Measurements from ENCODE around the gene WIF1.

The WIF1 gene

GRCh38 chr12:65123435-65124063, 2.4 kb upstream of the WIF1 start:
- in situ Hi-C loops (cut with HindIII; ENCODE audit: low sequenced_read_pairs), result no loop called here

- in situ Hi-C loops (cut with HindIII; ENCODE audit: low sequenced_read_pairs), result no loop called here
Observed at GRCh38 chr12:65122703-65123102, 1.6 kb upstream of the WIF1 start.

DNA sequence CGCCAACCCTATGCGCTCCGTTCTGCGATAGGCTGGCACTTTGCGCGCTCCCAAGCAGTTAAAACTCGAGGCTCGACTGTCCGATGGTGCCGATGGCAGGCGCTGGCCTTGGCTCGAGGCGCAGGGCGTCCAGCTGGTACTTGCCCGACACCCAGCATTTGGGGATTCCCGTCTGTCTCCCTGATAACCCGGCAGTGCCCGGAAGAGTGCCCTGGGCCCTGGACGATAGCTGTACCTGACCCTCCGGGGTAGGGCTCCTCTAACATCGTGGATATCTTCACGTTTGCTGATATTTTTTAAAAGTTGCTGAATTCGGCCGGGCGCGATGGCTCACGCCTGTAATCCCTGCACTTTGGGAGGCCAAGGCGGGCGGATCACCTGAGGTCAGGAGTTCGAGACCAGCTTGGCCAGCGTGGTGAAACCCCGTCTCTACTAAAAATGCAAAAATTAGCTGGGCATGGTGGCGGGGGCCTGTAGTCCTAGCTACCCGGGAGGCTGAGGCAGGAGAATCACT, 908 bp upstream of the WIF1 start:
- in situ Hi-C loops (cut with HindIII; ENCODE audit: low sequenced_read_pairs), result no loop called here

DNA sequence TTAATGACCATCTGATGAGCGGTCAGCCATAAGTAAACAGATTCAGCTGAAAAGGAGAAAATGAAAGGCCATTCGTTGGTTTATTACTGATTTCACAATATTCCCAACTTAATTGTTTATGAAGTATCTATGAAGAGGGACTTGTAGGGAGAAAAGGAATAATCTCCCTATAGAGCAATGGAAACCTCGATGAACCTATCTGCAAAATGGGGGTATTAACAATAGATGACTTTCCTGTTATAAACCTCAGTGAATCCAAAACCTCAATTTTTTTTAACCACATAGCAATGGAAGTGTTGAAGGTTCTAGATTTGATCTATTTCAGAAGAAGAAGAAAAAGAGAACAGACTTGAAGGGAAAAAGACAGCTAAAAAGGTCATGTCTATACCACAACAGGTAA, 2.0 kb downstream of the WIF1 start:
- in situ Hi-C loops (cut with HindIII; ENCODE audit: low sequenced_read_pairs), result no loop called here

- in situ Hi-C loops (cut with HindIII; ENCODE audit: low sequenced_read_pairs), result no loop called here
Observed at GRCh38 chr12:65113621-65114035, 7.5 kb downstream of the WIF1 start.

DNA sequence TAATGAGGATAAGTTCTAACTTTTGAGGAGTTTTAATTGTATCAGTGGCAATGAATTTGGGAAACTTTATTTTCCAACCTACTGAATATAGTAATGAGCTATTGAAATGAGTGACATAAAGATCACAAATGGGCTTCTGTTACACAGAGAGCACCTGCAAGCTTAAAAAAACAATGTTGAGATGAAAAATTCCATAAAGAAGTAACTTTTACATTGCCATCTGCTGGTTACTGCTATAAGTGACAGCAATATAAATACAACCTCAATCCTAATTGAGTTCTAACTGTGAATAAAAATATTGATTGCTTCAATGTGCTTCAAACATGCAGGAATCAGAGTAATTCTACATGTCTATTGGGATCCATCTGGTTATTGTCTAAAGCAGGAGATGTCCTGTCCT, 14.2 kb downstream of the WIF1 start:
- in situ Hi-C loops (cut with HindIII; ENCODE audit: low sequenced_read_pairs), result no loop called here

GRCh38 chr12:65100140-65100539, 21.0 kb downstream of the WIF1 start:
- in situ Hi-C loops (cut with HindIII; ENCODE audit: low sequenced_read_pairs), result no loop called here

DNA sequence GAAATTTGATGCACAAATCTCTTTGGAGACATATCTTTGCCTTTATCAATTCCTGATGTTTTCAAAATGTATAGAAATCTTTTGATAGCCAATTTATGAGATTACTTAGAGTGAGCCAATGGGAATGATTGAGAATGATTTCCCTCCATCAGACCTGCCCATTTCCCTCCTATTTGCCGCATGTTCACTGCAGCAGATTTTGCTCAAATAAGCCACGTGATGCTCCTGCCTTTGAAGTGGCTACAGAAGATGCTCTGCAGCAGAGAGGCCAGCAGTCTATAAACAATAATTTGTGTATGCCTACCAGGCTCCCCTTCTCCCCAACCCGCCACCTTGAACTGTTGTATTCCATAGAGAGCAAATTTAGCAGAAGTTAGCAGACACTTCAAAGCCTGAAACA, 21.9 kb downstream of the WIF1 start:
- in situ Hi-C loops (cut with HindIII; ENCODE audit: low sequenced_read_pairs), result no loop called here

DNA sequence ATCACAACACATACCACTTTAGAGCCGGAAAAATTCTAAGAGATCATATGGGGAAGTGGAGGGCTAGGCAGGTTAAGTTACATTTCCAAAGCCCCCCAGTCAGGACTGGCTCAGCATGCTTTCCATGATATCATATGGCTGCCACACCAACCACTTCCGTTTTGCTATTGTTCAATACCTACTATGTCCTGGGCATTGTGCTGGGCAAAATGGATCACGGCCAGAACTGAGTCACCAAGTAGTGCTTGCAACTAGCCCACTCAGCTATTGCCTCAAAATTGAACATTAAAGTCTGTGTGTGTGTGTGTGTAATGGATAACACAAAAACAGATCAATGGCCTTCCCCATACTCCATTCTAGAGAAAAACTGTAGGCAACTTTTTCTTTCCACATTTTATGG, 22.7 kb downstream of the WIF1 start:
- in situ Hi-C loops (cut with HindIII; ENCODE audit: low sequenced_read_pairs), result no loop called here

- in situ Hi-C loops (cut with HindIII; ENCODE audit: low sequenced_read_pairs), result no loop called here
Observed at GRCh38 chr12:65094722-65095121, 26.4 kb downstream of the WIF1 start.

DNA sequence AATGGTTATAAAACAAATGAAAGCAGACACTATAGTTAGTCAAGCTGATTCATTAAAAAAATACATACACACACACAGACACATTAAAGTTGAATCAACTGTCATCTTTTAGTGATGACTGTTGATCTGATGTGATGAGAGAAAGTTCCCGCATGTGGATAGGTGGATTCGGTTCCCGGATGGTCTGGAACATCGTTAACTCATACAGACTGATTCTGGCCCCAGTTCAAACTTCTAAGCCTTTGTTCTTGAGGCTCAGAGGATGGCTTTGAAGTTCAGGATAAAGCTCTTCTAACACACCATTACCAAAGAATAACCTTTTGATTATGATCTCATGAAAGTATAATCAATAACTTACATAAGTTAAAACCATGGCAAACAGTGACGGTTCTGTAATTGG, 27.5 kb downstream of the WIF1 start:
- in situ Hi-C loops (cut with HindIII; ENCODE audit: low sequenced_read_pairs), result no loop called here

DNA sequence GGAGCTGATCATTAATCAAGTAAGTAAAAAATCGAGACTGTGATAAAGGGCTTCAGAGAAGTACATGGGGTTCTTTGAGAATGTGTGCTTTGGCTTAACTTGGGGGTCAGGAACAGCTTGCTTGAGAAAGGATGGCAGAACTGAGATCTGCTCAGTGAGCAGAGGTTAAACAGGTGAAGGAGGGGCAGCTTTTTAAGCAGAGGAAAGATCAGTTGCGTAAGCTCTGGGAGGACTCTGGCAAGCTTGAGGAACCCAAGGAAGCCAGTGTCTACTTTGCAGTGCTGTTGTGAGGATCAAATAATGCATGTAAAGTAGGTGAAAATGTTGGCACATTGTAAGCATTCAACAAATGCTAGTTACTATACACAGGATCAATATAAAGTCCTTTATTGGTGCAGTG, 30.6 kb downstream of the WIF1 start:
- in situ Hi-C loops (cut with HindIII; ENCODE audit: low sequenced_read_pairs), result no loop called here

DNA sequence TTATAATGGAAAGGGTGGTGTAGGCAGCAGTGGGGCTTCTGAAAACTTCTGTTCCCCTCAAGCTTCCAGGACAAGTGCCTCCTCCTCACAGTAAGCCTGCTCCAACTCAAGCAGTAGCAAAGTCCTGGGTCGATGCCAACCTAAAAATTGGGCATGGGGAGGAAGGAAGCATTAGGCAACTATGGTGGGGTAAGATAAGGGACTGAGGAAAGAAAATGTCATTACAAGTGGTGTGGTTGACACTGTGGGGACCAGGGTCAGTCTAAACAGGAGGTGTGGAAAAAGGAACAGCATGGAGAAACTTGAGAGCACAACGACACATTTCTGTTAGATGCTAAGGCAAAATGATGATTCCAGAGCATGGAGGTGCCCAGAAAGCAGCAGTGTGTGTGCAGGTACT, 34.9 kb downstream of the WIF1 start:
- in situ Hi-C loops (cut with HindIII; ENCODE audit: low sequenced_read_pairs), result loop anchor here (5.0 kb wide), 1 partner anchor 106 kb away; no protein-coding TSS in a partner anchor

- in situ Hi-C loops (cut with HindIII; ENCODE audit: low sequenced_read_pairs), result no loop called here
Observed at GRCh38 chr12:65084579-65084978, 36.5 kb downstream of the WIF1 start.

GRCh38 chr12:65083581-65083980, 37.5 kb downstream of the WIF1 start:
- in situ Hi-C loops (cut with HindIII; ENCODE audit: low sequenced_read_pairs), result no loop called here

GRCh38 chr12:65082406-65082805, 38.7 kb downstream of the WIF1 start:
- in situ Hi-C loops (cut with HindIII; ENCODE audit: low sequenced_read_pairs), result no loop called here

DNA sequence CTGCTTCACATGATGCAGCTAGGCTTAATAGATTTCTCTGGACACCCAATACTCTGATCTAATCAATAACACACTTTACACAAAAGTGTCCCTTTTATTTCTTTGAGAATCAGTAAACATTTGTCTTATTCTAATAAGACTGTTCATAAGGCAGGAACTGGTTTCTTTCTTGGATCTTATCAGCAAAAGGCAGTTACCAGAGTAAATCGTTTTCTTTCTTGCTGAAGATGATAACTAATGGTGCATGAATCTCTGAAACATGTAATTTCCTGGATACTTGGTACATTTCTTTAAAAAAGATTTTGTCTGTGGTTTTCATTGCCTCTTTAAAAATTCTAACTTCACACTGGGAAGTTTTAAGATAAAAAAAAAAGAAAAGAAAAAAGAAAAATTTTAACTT, 39.6 kb downstream of the WIF1 start:
- in situ Hi-C loops (cut with HindIII; ENCODE audit: low sequenced_read_pairs), result no loop called here

DNA sequence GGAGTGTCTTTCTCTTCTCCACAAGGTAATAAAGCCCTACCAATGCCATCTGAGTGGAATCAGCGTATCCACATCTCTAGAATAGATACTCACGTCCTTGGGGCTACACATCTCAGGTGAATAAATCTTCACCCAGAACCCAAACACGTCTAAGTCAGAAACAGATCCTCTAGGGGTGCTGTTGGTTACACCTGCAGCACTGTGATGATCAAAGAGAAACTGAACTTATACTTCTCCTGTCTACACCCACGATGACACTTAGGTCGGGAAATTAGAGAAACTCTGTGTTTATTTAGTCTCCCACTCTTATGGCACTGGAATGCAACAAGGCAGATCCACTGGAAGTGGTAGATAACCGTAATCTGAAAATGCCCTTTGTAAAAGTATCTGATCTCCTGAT, 46.2 kb downstream of the WIF1 start:
- in situ Hi-C loops (cut with HindIII; ENCODE audit: low sequenced_read_pairs), result no loop called here

- in situ Hi-C loops (cut with HindIII; ENCODE audit: low sequenced_read_pairs), result no loop called here
Observed at GRCh38 chr12:65069336-65069735, 51.8 kb downstream of the WIF1 start.

- in situ Hi-C loops (cut with HindIII; ENCODE audit: low sequenced_read_pairs), result no loop called here
Observed at GRCh38 chr12:65067383-65067782, 53.7 kb downstream of the WIF1 start.

GRCh38 chr12:65055859-65056258, 65.2 kb downstream of the WIF1 start:
- in situ Hi-C loops (cut with HindIII; ENCODE audit: low sequenced_read_pairs), result no loop called here

GRCh38 chr12:65051218-65051617, 69.9 kb downstream of the WIF1 start:
- in situ Hi-C loops (cut with HindIII; ENCODE audit: low sequenced_read_pairs), result no loop called here

GRCh38 chr12:65045269-65045668, 75.8 kb downstream of the WIF1 start:
- in situ Hi-C loops (cut with HindIII; ENCODE audit: low sequenced_read_pairs), result no loop called here
